ENCODE measurements around the gene HBG1.
A peak's percentile ranks its signal among the peaks of the same experiment; 100 is the strongest.
"Not testable (repeated sequence)": the region's sequence is repeated elsewhere in the genome, so short reads cannot be mapped to it uniquely, and the experiment has no call there.

Gene HBG1

DNA sequence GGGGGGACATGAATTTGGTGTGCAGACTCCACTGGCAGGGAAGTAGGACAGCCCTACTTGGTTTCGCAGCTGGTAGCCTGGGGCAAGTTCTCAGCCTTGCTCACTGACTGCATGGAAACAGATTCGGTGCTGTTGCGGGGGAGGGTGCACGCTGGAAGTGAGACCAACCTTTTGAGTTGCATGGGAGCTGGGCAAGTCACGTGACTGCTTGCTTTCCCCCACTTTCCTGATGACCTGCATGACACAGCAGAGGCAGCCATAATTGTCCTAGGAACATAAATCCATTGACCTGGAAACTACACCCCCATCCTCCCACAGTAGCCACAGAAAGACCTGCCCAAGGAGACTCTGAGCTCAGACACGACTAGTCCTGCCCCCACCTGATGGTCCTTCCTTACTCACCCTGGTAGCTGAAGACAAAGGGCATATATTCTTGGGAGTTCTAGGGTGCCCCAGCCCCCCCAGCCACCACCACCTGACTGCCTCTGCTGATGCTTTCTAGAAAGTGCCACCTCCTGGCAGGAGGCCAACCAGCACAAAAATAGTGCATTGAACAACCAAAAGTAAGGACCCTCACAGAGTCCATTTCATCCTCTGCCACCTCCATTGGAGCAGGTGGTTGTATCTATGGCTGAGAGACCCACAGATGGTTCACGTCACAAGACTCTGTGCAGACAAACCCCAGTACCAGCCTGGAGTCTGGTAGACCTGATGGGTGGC, 9.0 kb upstream of the HBG1 start:
- no peaks in the 10 kb centered on the region for H3K4me1 Mint-ChIP-seq
- no peak for DNase-seq (ENCODE audit: low spot score in 2 of 2)
- H3K9me3 Mint-ChIP-seq, result peaks cover 9% of the 10 kb centered on the region
- H3K4me3 Mint-ChIP-seq, result no peak overlapping the region
- no peak for ATAC-seq
- H3K27ac Mint-ChIP-seq, result no peak overlapping the region
- no peaks in the 10 kb centered on the region for H3K36me3 Mint-ChIP-seq

DNA sequence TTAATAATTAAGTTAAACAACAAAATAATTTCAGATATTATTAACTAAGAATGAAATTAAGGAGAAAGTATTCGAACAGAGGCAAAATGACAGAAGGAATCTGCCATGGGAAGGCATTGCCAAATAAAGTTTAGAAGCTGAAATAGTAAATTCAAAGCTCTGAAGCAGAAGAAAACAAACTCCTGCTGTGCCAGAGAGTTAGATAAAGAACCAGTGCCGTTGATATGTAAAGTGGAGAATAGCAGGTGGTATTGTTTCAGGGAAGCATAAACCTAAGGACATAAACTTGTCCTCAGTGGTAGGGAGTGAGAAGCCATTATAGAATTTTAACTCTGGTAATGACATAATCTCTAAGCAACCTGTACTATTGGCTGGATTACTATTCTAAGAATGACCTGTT, 7.6 kb upstream of the HBG1 start:
- no peak for DNase-seq (ENCODE audit: low spot score in 2 of 2)
- Mint-ChIP-seq H3K4me3 (no peak overlapping the region), H3K36me3 (no peaks in the 10 kb centered on the region), H3K9me3 (peaks cover 5% of the 10 kb centered on the region), H3K4me1 (no peaks in the 10 kb centered on the region), H3K27ac (no peak overlapping the region)
- no peak for ATAC-seq

- H3K4me1 Mint-ChIP-seq; H3K27ac Mint-ChIP-seq; H3K9me3 Mint-ChIP-seq; DNase-seq (ENCODE audit: low spot score in 2 of 2); H3K36me3 Mint-ChIP-seq; H3K4me3 Mint-ChIP-seq: not testable (repeated sequence)
- peak; percentile 21 for ATAC-seq
Measured at GRCh38 chr11:5254646-5255413, 5.2 kb upstream of the HBG1 start, which contains the start of gene HBG2. Gene HBG2, minus strand, starts transcription at chr11:5254781. Its CDS starts 53 bp downstream, at chr11:5254728.

DNA sequence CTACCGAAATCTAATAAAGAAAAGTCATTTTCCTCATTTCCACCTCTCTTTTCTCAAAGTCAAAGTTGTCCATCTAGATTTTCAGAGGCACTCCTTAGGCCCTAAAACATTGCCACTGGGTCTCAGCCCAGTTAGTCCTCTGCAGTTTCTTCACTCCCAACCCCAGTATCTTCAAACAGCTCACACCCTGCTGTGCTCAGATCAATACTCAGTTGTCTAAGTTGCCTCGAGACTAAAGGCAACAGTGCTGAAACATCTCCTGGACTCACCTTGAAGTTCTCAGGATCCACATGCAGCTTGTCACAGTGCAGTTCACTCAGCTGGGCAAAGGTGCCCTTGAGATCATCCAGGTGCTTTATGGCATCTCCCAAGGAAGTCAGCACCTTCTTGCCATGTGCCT, 4.4 kb upstream of the HBG1 start:
- H3K9me3 Mint-ChIP-seq; H3K4me3 Mint-ChIP-seq; DNase-seq (ENCODE audit: low spot score in 2 of 2); H3K36me3 Mint-ChIP-seq; H3K4me1 Mint-ChIP-seq; H3K27ac Mint-ChIP-seq: not testable (repeated sequence)
- ATAC-seq, result peak; percentile 19

GRCh38 chr11:5253440-5253839, 3.8 kb upstream of the HBG1 start:
- ATAC-seq; H3K9me3 Mint-ChIP-seq; H3K36me3 Mint-ChIP-seq; DNase-seq (ENCODE audit: low spot score in 2 of 2); H3K4me3 Mint-ChIP-seq; H3K4me1 Mint-ChIP-seq; H3K27ac Mint-ChIP-seq: not testable (repeated sequence)

DNA sequence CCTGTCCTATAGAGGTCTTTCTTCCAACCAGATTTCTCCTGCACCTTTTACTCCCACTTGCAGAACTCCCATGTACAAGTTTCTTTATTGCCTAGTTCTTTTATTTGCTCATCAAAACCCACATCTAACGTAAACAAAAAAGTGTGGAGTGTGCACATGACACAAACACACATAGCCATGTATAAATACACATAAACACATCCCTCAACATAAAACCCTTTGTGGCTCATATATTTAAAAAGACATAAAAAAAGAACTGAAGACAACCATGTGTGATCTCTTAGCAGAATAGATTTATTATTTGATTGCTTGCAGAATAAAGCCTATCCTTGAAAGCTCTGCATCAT, 3.2 kb upstream of the HBG1 start:
- H3K36me3 Mint-ChIP-seq, result no peaks in the 10 kb centered on the region
- no peak overlapping the region for H3K4me3 Mint-ChIP-seq
- DNase-seq (ENCODE audit: low spot score in 2 of 2) (no peak), ATAC-seq (no peak)
- no peak overlapping the region for H3K27ac Mint-ChIP-seq
- no peaks in the 10 kb centered on the region for H3K4me1 Mint-ChIP-seq
- H3K9me3 Mint-ChIP-seq, result peaks cover 3% of the 10 kb centered on the region

DNA sequence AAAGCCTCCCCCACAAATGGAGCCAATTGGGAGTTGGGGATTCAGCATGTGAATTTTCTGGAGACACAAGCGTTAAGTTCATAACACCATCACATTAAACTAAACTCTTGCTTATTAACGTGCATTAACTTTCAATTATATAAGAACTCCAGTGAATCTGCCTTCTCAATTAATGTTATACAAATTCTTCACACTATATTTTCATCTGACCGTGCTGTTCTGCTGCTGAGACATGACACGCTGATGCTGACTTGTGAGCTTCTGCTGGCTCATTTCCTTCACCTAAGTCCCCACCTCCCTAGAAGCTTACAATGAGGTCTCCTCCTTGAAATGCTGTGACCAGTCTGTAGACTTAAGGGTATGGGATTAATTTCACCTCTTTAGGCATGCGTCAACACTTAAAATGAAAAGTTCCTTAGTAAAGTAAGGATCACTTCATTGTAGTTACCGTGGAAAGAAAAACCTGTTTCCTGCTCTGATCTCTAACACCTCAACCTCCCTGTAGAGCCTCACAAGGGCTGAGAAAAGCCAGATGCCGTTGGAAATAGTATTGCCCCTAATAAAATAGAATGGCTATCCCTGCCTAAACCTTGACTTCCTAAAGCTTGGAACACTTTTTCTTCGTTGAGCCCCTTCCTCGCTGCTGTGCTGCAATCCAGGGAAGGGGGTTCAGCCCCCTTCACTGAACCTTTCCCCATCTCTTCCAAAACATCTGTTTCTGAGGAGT, 2.7 kb upstream of the HBG1 start:
- Mint-ChIP-seq H3K27ac (no peak overlapping the region), H3K4me3 (no peak overlapping the region), H3K4me1 (no peaks in the 10 kb centered on the region), H3K9me3 (no peaks in the 10 kb centered on the region), H3K36me3 (no peaks in the 10 kb centered on the region)
- DNase-seq (ENCODE audit: low spot score in 2 of 2) (no peak), ATAC-seq (no peak)

GRCh38 chr11:5251746-5252145, 2.1 kb upstream of the HBG1 start:
- no peak for DNase-seq (ENCODE audit: low spot score in 2 of 2)
- Mint-ChIP-seq H3K36me3 (no peaks in the 10 kb centered on the region), H3K27ac (no peak overlapping the region), H3K4me1 (no peaks in the 10 kb centered on the region), H3K4me3 (no peak overlapping the region), H3K9me3 (no peaks in the 10 kb centered on the region)
- no peak for ATAC-seq

GRCh38 chr11:5250543-5251204, 1.0 kb upstream of the HBG1 start:
- DNase-seq (ENCODE audit: low spot score in 2 of 2), result no peak
- H3K9me3 Mint-ChIP-seq, result no peaks in the 10 kb centered on the region

GRCh38 chr11:5248498-5248897, 1.2 kb downstream of the HBG1 start:
- not testable (repeated sequence) for H3K36me3 Mint-ChIP-seq; DNase-seq (ENCODE audit: low spot score in 2 of 2); H3K27ac Mint-ChIP-seq; H3K4me1 Mint-ChIP-seq; ATAC-seq; H3K9me3 Mint-ChIP-seq; H3K4me3 Mint-ChIP-seq

More at GRCh38 chr11:5250543-5251204, 1.0 kb upstream of the HBG1 start:
- Mint-ChIP-seq H3K4me1 (no peaks in the 10 kb centered on the region), H3K4me3 (no peak overlapping the region), H3K27ac (no peak overlapping the region), H3K36me3 (no peaks in the 10 kb centered on the region)
- no peak for ATAC-seq

- Mint-ChIP-seq H3K27ac (no peak overlapping the region), H3K9me3 (no peaks in the 10 kb centered on the region), H3K36me3 (no peaks in the 10 kb centered on the region), H3K4me3 (no peak overlapping the region), H3K4me1 (no peaks in the 10 kb centered on the region)
- no peak for ATAC-seq
- no peak for DNase-seq (ENCODE audit: low spot score in 2 of 2)
Measured at GRCh38 chr11:5247472-5248192, 2.0 kb downstream of the HBG1 start.

- Mint-ChIP-seq H3K4me3 (no peak overlapping the region), H3K27ac (no peak overlapping the region), H3K36me3 (no peaks in the 10 kb centered on the region), H3K4me1 (no peaks in the 10 kb centered on the region), H3K9me3 (no peaks in the 10 kb centered on the region)
- no peak for ATAC-seq
- no peak for DNase-seq (ENCODE audit: low spot score in 2 of 2)
Measured at GRCh38 chr11:5246772-5247471, 2.7 kb downstream of the HBG1 start.

GRCh38 chr11:5245155-5245554, 4.5 kb downstream of the HBG1 start:
- Mint-ChIP-seq H3K36me3 (no peaks in the 10 kb centered on the region), H3K4me1 (no peaks in the 10 kb centered on the region), H3K27ac (no peak overlapping the region), H3K4me3 (no peak overlapping the region), H3K9me3 (no peaks in the 10 kb centered on the region)
- no peak for ATAC-seq
- no peak for DNase-seq (ENCODE audit: low spot score in 2 of 2)

- H3K36me3 Mint-ChIP-seq, result no peaks in the 10 kb centered on the region
- ATAC-seq, result no peak
- no peak for DNase-seq (ENCODE audit: low spot score in 2 of 2)
- H3K4me1 Mint-ChIP-seq, result no peaks in the 10 kb centered on the region
- no peak overlapping the region for H3K27ac Mint-ChIP-seq
- no peak overlapping the region for H3K4me3 Mint-ChIP-seq
- no peaks in the 10 kb centered on the region for H3K9me3 Mint-ChIP-seq
Measured at GRCh38 chr11:5243816-5244180, 5.9 kb downstream of the HBG1 start.

All from stimulated activated effector memory CD8-positive, alpha-beta T cell treated with anti-CD3 and anti-CD28 coated beads, Interleukin-12 subunit alpha, Interleukin-12 subunit beta, amount 100 ng/mL, for 72 hours (primary cell).